ENCODE results near the gene OGFR.

OGFR gene

GRCh38 chr20:62805711-62806382 lies 1.2 kb downstream of the OGFR start:
- no peak for DNase-seq (ENCODE audit: low read depth)
- TF ChIP-seq CTCF (IDR thresholded peaks at IDR 0.05; ENCODE audit: control insufficient read depth, extremely low read depth, insufficient read depth) = no peak
- H3K4me3 ChIP-seq (ENCODE audit: low read depth, low read length) = peak overlapping the region; percentile 68

- peak overlapping the region; percentile 68 for H3K4me3 ChIP-seq (ENCODE audit: low read depth, low read length)
- no peak for TF ChIP-seq CTCF (IDR thresholded peaks at IDR 0.05; ENCODE audit: control insufficient read depth, extremely low read depth, insufficient read depth)
- no peak for DNase-seq (ENCODE audit: low read depth)
These were observed 1.9 kb downstream of the OGFR start for GRCh38 chr20:62806383-62807050.

- DNase-seq (ENCODE audit: low read depth) = no peak
- no peak overlapping the region for H3K4me3 ChIP-seq (ENCODE audit: low read depth, low read length)
- TF ChIP-seq CTCF (IDR thresholded peaks at IDR 0.05; ENCODE audit: control insufficient read depth, extremely low read depth, insufficient read depth) = no peak
These were observed 3.0 kb downstream of the OGFR start for GRCh38 chr20:62807444-62808210.

GRCh38 chr20:62808211-62808865 lies 3.7 kb downstream of the OGFR start:
- TF ChIP-seq CTCF (IDR thresholded peaks at IDR 0.05; ENCODE audit: control insufficient read depth, extremely low read depth, insufficient read depth) = peak; percentile 77

GRCh38 chr20:62809530-62810428 lies 5.1 kb downstream of the OGFR start:
- no peak for DNase-seq (ENCODE audit: low read depth)
- H3K4me3 ChIP-seq (ENCODE audit: low read depth, low read length) = no peak overlapping the region
- TF ChIP-seq CTCF (IDR thresholded peaks at IDR 0.05; ENCODE audit: control insufficient read depth, extremely low read depth, insufficient read depth) = no peak

More at GRCh38 chr20:62808211-62808865, 3.7 kb downstream of the OGFR start:
- DNase-seq (ENCODE audit: low read depth) = no peak
- H3K4me3 ChIP-seq (ENCODE audit: low read depth, low read length) = no peak overlapping the region

GRCh38 chr20:62811320-62811719 lies 6.7 kb downstream of the OGFR start:
- H3K4me3 ChIP-seq (ENCODE audit: low read depth, low read length) = no peak overlapping the region
- no peak for TF ChIP-seq CTCF (IDR thresholded peaks at IDR 0.05; ENCODE audit: control insufficient read depth, extremely low read depth, insufficient read depth)
- DNase-seq (ENCODE audit: low read depth) = no peak

All from LNCaP clone FGC (cell line).